ENCODE measurements around the gene STRADA. TPM values are rescaled to one million over a fixed set of nuclear protein-coding genes. Genes with fewer than 3 reads are reported as not detected.

STRADA gene
- total and polyA plus RNA-seq, 2 of the 8 experiments (the other 6 are each of a cell fraction or from before 2014, with no cell fraction given): 35.6 to 43.3 TPM

- TF ChIP-seq TBP (IDR thresholded peaks at IDR 0.05; ENCODE audit: low read depth, low read length) (no peak), HDAC2 (IDR thresholded peaks at IDR 0.05; ENCODE audit: borderline replicate concordance in 1 of 2, low read depth in 2 of 2, low read length in 2 of 2) (no peak), POLR2A (IDR thresholded peaks at IDR 0.05; ENCODE audit: control extremely low read depth in 1 of 2, low read depth in 2 of 2, low read length in 2 of 2) (no peak), CHD2 (IDR thresholded peaks at IDR 0.05; ENCODE audit: low read length) (no peak)
Measured at GRCh38 chr17:63681530-63681929, 60.1 kb downstream of the STRADA start (continued).

Data from H1 (cell line).